Urothelium cell line (cell line): ENCODE data around the gene MYRFL.
"Not testable (repeated sequence)": the region's sequence is repeated elsewhere in the genome, so short reads cannot be mapped to it uniquely, and the experiment has no call there.

Source experiments
- DNase-seq: peaks from one replicate; pipeline ENCODE4 v3.0.0; 2011; ENCODE audit warnings: low spot score, mixed read lengths
- FAIRE-seq: peaks from 2 replicates; lab custom pipeline; 2011; peaks lifted over from hg19 to GRCh38; lab: Jason Lieb, UNC

Gene MYRFL

DNA sequence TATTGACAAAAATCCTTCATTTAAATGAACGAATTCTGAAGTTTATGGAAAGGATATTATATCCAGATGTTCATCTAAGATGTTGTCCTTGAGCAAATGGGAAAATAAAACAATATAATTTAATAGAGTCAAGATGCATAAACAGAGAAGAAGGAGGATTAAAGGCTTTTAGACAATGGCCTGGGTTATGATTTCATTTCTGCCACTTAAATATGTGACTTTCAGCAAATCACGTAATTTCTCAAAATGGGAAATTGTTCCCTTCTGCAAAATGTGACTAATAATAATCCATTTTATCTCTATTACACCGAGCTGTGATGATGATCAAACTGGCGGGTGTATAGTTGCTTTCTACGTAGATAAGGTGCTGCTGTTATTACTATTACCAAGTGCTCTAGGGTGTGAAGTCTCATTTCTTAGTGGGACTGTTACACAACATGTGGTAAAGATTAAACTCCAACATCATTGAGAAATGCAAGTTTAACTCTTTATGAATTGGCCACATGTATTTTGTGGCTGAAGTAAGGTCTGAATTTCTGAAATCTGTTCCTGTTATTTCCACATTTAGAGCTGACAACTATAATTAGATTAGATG lies 157.0 kb downstream of the MYRFL start:
- FAIRE-seq: no peak
- no peak for DNase-seq

DNA sequence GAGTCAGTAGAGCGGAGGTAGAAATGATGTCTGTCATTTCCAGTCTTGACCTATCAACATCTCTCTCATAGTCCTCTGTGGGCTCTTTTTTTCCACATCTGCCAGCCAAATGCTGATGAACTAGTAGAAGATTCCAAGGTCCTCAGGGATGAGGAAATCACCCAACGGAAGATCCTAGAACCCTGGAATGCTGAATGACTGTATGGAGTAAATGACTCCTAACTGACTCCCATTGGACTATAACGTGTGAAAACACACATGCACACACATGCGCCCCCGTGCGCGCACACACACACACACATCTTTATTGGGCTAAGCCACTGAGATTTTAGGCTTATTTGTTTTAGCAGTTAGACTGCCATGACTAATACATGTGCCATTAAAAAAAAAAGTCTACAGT lies 159.2 kb downstream of the MYRFL start:
- DNase-seq (no peak), FAIRE-seq (no peak)

DNA sequence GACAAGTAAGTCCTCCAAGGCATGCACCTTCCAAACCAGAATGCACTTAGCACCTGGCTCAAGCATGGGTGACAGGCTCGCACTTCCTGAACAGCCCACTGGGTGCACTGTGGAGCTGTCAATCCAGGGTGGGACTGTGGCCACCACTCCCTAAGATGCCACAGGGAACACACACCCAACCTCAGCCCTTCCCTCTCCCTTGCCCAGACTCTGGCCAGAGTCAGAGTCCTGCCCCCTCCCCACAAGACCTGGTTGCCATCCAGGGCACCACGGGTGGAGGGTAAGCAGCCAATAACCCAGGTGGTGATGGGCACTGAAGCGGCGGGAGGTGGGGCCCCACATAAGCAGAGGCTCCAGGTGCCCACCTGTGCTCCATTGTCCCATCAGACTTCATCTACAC lies 160.6 kb downstream of the MYRFL start:
- peak; percentile 13 for DNase-seq
- FAIRE-seq: no peak

- no peak for DNase-seq
- FAIRE-seq: no peak
Measured at GRCh38 chr12:69986114-69986513, 161.1 kb downstream of the MYRFL start.

DNA sequence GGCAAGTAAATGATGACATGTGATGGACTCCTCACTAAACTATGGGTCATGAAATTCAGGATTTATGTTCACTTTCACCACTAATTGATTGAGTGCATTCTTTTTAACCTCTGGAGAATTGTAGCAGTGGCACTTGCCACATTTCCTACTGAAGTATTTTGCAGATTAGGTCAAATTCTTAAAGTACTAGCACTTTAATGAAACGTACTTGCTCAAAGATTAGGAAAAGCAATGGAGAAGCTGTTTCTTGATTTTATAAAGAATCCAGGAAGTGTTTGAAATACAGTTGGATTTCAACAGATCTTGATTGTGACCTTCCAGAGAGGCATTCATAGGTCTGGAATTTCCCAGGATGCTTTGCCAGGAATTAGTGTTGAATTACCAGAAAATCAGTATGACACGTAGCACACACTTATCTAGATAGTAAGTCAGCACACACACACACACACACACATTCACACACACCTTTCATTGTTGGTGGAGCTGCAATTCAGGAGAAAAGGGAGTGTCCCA lies 162.6 kb downstream of the MYRFL start:
- DNase-seq (peak; percentile 47), FAIRE-seq (no peak)

DNA sequence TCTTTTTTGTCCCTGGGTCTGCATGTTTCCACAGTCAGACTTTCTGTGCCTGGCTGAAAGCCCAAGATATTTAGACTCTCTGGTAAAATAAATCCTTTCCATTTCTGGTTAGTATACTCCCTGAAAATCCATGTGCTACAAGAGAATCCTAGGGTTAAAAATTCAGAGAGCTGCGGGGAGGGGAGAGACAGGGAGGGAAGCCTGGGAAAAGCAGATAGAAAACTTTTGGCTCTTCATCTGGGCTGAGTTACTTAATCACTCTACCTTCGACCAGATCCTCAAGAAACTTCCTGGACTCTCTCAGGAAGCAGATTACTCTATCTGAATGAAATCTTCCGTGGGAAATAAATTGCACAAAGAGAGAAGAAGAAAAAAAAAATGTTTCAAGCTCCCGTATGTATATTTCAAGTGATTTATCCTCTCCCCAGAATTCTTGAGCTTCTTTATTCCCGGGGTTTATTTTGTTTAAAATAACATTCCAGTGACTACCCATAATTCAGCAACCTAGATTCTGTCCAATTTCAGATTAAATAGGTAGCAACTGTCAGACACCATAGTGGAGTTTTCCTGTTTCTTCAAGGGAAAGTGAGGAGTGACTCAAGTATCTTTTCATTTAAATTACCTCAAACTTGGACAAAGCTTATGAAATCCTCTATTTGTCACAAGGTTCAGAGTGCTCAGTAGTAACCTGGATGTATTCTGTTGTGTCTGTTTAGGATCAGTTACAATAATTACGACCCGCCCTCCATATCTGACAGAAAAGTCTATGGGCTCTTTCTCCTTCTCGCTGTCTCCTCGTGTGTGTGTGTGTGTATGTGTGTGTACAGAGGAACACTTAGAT lies 163.7 kb downstream of the MYRFL start:
- DNase-seq (no peak), FAIRE-seq (no peak)

- FAIRE-seq: no peak
Measured at GRCh38 chr12:69991690-69992288, 166.8 kb downstream of the MYRFL start.

GRCh38 chr12:69993433-69993832 lies 168.4 kb downstream of the MYRFL start:
- DNase-seq (no peak), FAIRE-seq (no peak)

More at GRCh38 chr12:69991690-69992288, 166.8 kb downstream of the MYRFL start:
- no peak for DNase-seq

- not testable (repeated sequence) for FAIRE-seq, DNase-seq
Measured at GRCh38 chr12:69994086-69994485, 169.1 kb downstream of the MYRFL start.

GRCh38 chr12:69994724-69995173 lies 169.7 kb downstream of the MYRFL start:
- FAIRE-seq (no peak), DNase-seq (no peak)

GRCh38 chr12:69996241-69996640 lies 171.2 kb downstream of the MYRFL start:
- FAIRE-seq (no peak), DNase-seq (no peak)

DNA sequence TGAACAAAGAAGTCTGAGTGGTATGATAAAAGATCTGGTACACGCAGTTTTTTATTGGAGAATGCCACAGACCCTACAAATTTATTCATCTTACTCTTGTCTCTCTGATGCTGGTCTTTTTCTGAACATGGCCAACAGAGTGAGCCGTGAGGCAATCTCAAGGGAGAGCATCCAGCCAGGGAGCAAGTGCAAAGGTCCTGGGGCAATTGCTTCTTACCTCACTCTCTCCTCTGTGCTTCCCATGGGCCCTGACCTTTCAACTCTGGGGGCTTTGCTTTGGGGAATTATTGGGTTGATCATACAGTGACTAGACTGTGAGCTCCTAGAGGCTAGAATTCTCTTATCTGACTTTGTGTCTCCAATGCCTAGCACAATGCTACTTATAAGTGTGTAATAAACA lies 171.7 kb downstream of the MYRFL start:
- no peak for DNase-seq
- no peak for FAIRE-seq

GRCh38 chr12:69998011-69998410 lies 173.0 kb downstream of the MYRFL start:
- DNase-seq (no peak), FAIRE-seq (no peak)

- DNase-seq (no peak), FAIRE-seq (no peak)
Measured at GRCh38 chr12:69998922-69999321, 173.9 kb downstream of the MYRFL start.

GRCh38 chr12:69999561-69999960 lies 174.5 kb downstream of the MYRFL start:
- no peak for FAIRE-seq
- DNase-seq: no peak

DNA sequence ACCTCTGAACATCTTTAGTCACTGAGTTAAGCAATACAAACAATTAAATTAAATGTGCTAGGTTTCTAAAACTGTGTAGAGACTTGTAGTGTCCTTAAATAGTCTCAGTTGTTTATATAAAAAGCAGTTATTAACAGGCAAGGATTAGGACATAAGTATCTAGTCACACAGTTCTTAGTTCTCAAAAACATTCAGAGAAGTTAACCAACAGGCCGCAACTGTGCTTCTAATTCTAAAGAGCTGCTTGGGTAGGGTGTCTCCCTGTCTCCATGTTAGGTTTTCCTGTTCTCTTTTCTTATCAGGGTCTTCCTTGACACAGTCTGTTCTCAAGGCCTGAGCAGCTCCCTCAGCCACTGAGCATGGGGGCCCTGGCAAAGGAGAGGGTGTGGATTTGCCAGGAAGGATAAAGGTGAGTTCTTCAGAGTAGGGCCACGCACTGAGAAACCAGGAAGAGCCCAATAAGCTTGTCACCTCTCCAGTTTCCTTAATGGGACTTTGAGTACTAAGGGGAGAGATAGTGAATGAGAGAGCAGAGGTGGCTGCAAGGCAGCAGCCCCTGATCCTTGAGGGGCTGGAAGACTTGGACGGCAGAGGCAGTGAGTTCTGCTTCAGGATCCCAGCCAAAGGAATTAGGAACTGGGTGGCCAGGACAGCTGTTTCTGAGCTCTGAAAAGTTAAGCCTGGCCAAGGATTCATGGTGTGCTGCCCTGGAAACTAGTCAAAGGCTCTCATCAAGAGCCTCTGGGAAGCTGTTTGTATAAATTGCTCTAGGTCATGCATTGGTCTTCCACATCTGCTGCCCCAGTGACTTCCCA lies 177.3 kb downstream of the MYRFL start:
- FAIRE-seq: no peak
- no peak for DNase-seq

- DNase-seq (no peak), FAIRE-seq (no peak)
Measured at GRCh38 chr12:70002912-70003255, 177.9 kb downstream of the MYRFL start.

GRCh38 chr12:70005864-70006618 lies 181.0 kb downstream of the MYRFL start:
- no peak for FAIRE-seq
- DNase-seq: no peak

DNA sequence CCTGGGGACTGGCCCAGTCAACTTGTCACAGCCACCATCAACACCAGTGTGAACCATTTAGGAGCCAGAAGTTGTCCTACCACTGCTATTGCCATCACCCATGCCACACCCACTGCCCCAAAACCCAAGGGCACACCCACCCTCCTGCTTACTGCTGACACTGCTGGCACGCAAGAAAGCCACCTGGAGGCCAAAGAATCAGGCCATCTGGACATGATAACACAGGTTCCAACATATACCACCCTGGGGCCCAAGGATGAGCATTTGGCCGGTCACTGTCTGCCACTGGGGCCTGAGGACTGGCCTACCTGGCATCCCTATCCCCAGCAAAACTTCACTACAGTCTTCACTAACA lies 181.6 kb downstream of the MYRFL start:
- DNase-seq: no peak
- FAIRE-seq: no peak

- FAIRE-seq (no peak), DNase-seq (no peak)
Measured at GRCh38 chr12:70007687-70008086, 182.7 kb downstream of the MYRFL start.
